ENCODE data around the gene UBE2F.
"Not testable (repeated sequence)": the region's sequence is repeated elsewhere in the genome, so short reads cannot be mapped to it uniquely, and the experiment has no call there.

The UBE2F gene

GRCh38 chr2:237943395-237944094, 23.3 kb upstream of the UBE2F start:
- no peak overlapping the region for H3K4me3 ChIP-seq (replicated peaks; ENCODE audit: low read depth, low read length)
- DNase-seq (ENCODE audit: extremely low read depth, low read depth), result no peak
- no peak for TF ChIP-seq CTCF (IDR thresholded peaks at IDR 0.05; ENCODE audit: low read depth, low read length, missing control alignments)

- no peak for DNase-seq (ENCODE audit: extremely low read depth, low read depth)
- H3K4me3 ChIP-seq (replicated peaks; ENCODE audit: low read depth, low read length), result no peak overlapping the region
- no peak for TF ChIP-seq CTCF (IDR thresholded peaks at IDR 0.05; ENCODE audit: low read depth, low read length, missing control alignments)
These were observed 22.5 kb upstream of the UBE2F start for GRCh38 chr2:237944302-237944701.

GRCh38 chr2:237946423-237946822, 20.4 kb upstream of the UBE2F start:
- no peak for DNase-seq (ENCODE audit: extremely low read depth, low read depth)
- no peak overlapping the region for H3K4me3 ChIP-seq (replicated peaks; ENCODE audit: low read depth, low read length)
- no peak for TF ChIP-seq CTCF (IDR thresholded peaks at IDR 0.05; ENCODE audit: low read depth, low read length, missing control alignments)

- DNase-seq (ENCODE audit: extremely low read depth, low read depth); H3K4me3 ChIP-seq (replicated peaks; ENCODE audit: low read depth, low read length): not testable (repeated sequence)
These were observed 15.5 kb upstream of the UBE2F start for GRCh38 chr2:237951354-237951753.

- no peak for DNase-seq (ENCODE audit: extremely low read depth, low read depth)
- no peak for TF ChIP-seq CTCF (IDR thresholded peaks at IDR 0.05; ENCODE audit: low read depth, low read length, missing control alignments)
- no peak overlapping the region for H3K4me3 ChIP-seq (replicated peaks; ENCODE audit: low read depth, low read length)
These were observed 14.9 kb upstream of the UBE2F start for GRCh38 chr2:237951878-237952277.

- TF ChIP-seq CTCF (IDR thresholded peaks at IDR 0.05; ENCODE audit: low read depth, low read length, missing control alignments), result no peak
- no peak for DNase-seq (ENCODE audit: extremely low read depth, low read depth)
These were observed 14.0 kb upstream of the UBE2F start for GRCh38 chr2:237952851-237953250.

GRCh38 chr2:237955640-237956401, 11.0 kb upstream of the UBE2F start:
- peak overlapping the region; percentile 30 for H3K4me3 ChIP-seq (replicated peaks; ENCODE audit: low read depth, low read length)
- no peak for TF ChIP-seq CTCF (IDR thresholded peaks at IDR 0.05; ENCODE audit: low read depth, low read length, missing control alignments)
- DNase-seq (ENCODE audit: extremely low read depth, low read depth), result no peak

More at GRCh38 chr2:237952851-237953250, 14.0 kb upstream of the UBE2F start:
- no peak overlapping the region for H3K4me3 ChIP-seq (replicated peaks; ENCODE audit: low read depth, low read length)
